Non-pigmented ciliary epithelial cell (primary cell): ENCODE results near the gene ZSWIM5.
"Not testable (repeated sequence)": the region's sequence is repeated elsewhere in the genome, so short reads cannot be mapped to it uniquely, and the experiment has no call there.

ENCODE experiments used
- DNase-seq: peaks from one replicate; pipeline ENCODE4 v3.0.0-alpha.2; 2010; ENCODE audit warnings: low read depth

ZSWIM5 gene

GRCh38 chr1:45200906-45201500, 5.4 kb downstream of the ZSWIM5 start:
- no peak for DNase-seq

GRCh38 chr1:45200435-45200834, 6.0 kb downstream of the ZSWIM5 start:
- no peak for DNase-seq

GRCh38 chr1:45198185-45198584, 8.2 kb downstream of the ZSWIM5 start:
- no peak for DNase-seq

GRCh38 chr1:45196863-45197262, 9.5 kb downstream of the ZSWIM5 start:
- no peak for DNase-seq

- no peak for DNase-seq
Measured at GRCh38 chr1:45191418-45191783, 15.0 kb downstream of the ZSWIM5 start.

- DNase-seq, result no peak
Measured at GRCh38 chr1:45187725-45188124, 18.7 kb downstream of the ZSWIM5 start.

GRCh38 chr1:45179918-45180519, 26.4 kb downstream of the ZSWIM5 start:
- DNase-seq, result not testable (repeated sequence)

- no peak for DNase-seq
Measured at GRCh38 chr1:45177452-45177851, 29.0 kb downstream of the ZSWIM5 start.

GRCh38 chr1:45172764-45173163, 33.6 kb downstream of the ZSWIM5 start:
- DNase-seq, result no peak

- DNase-seq, result no peak
Measured at GRCh38 chr1:45172005-45172404, 34.4 kb downstream of the ZSWIM5 start.

GRCh38 chr1:45171575-45171974, 34.8 kb downstream of the ZSWIM5 start:
- DNase-seq, result no peak

- DNase-seq, result no peak
Measured at GRCh38 chr1:45170151-45170742, 36.2 kb downstream of the ZSWIM5 start.

- DNase-seq, result not testable (repeated sequence)
Measured at GRCh38 chr1:45167947-45168346, 38.5 kb downstream of the ZSWIM5 start.

GRCh38 chr1:45164307-45164706, 42.1 kb downstream of the ZSWIM5 start:
- not testable (repeated sequence) for DNase-seq

- DNase-seq, result not testable (repeated sequence)
Measured at GRCh38 chr1:45163111-45163510, 43.3 kb downstream of the ZSWIM5 start.

- DNase-seq, result not testable (repeated sequence)
Measured at GRCh38 chr1:45162041-45163035, 44.1 kb downstream of the ZSWIM5 start.

GRCh38 chr1:45155957-45156356, 50.4 kb downstream of the ZSWIM5 start:
- no peak for DNase-seq

GRCh38 chr1:45155423-45155822, 51.0 kb downstream of the ZSWIM5 start:
- DNase-seq, result no peak

- DNase-seq, result no peak
Measured at GRCh38 chr1:45152126-45152525, 54.3 kb downstream of the ZSWIM5 start.

- no peak for DNase-seq
Measured at GRCh38 chr1:45148209-45148825, 58.1 kb downstream of the ZSWIM5 start.

GRCh38 chr1:45146833-45147232, 59.6 kb downstream of the ZSWIM5 start:
- no peak for DNase-seq
